H9 (cell line): ENCODE results near the gene NOL9. TPM values are rescaled to one million over a fixed set of nuclear protein-coding genes. Genes with fewer than 3 reads are reported as not detected.

Experiments
- DNase-seq: peaks from one replicate; pipeline ENCODE4 v3.0.0-alpha.2; 2017
- H2AFZ ChIP-seq: one replicate; pipeline ENCODE4 v1.6.1; 2013; ENCODE audit warnings: mild to moderate bottlenecking, low read length, control low read depth, moderate library complexity
- H2AK5ac ChIP-seq: 2 replicates; pipeline ENCODE4 v1.6.1; 2013; ENCODE audit warnings: low read length, control low read depth, mixed read lengths; ENCODE audit not compliant: insufficient read length
- H2BK120ac ChIP-seq: one replicate; pipeline ENCODE4 v1.6.1; 2013; ENCODE audit warnings: low read depth, mild to moderate bottlenecking, low read length, control low read depth, inconsistent platforms; ENCODE audit not compliant: poor library complexity, severe bottlenecking
- H2BK12ac ChIP-seq: 2 replicates; pipeline ENCODE4 v1.6.1; 2013; ENCODE audit warnings: low read length, control low read depth, mixed read lengths, low read depth; ENCODE audit not compliant: insufficient read length
- H2BK15ac ChIP-seq: 2 replicates; pipeline ENCODE4 v1.6.1; 2013; ENCODE audit warnings: low read depth, low read length, control low read depth
- H2BK20ac ChIP-seq: one replicate; pipeline ENCODE4 v1.6.1; 2013; ENCODE audit warnings: low read depth, mild to moderate bottlenecking, low read length, control low read depth, inconsistent platforms; ENCODE audit not compliant: poor library complexity, severe bottlenecking
- H2BK5ac ChIP-seq: 2 replicates; pipeline ENCODE4 v1.6.1; 2013; ENCODE audit warnings: low read length, control low read depth, mixed read lengths; ENCODE audit not compliant: insufficient read length
- H3K14ac ChIP-seq: 2 replicates; pipeline ENCODE4 v1.6.1; 2013; ENCODE audit warnings: low read length, control low read depth; ENCODE audit not compliant: insufficient read depth
- H3K18ac ChIP-seq: 2 replicates; pipeline ENCODE4 v1.6.1; 2013; ENCODE audit warnings: low read depth, mild to moderate bottlenecking, mixed read lengths, low read length, control low read depth; ENCODE audit not compliant: insufficient read length
- H3K23ac ChIP-seq: 2 replicates; pipeline ENCODE4 v1.6.1; 2013; ENCODE audit warnings: low read length, control low read depth, mixed read lengths, low read depth; ENCODE audit not compliant: insufficient read length
- H3K23me2 ChIP-seq: 2 replicates; pipeline ENCODE4 v1.6.1; 2013; ENCODE audit warnings: low read depth, mild to moderate bottlenecking, mixed read lengths, low read length, control low read depth; ENCODE audit not compliant: insufficient read length, poor library complexity, severe bottlenecking
- H3K27ac ChIP-seq: 2 replicates; pipeline ENCODE4 v1.5.1; 2013; ENCODE audit warnings: low read length, control low read depth, mixed read lengths, low read depth; ENCODE audit not compliant: insufficient read length
- H3K27me3 ChIP-seq: 2 replicates; pipeline ENCODE4 v1.6.1; 2013; ENCODE audit warnings: low read length, control low read depth, inconsistent platforms; ENCODE audit not compliant: insufficient read depth
- H3K4ac ChIP-seq: 2 replicates; pipeline ENCODE4 v1.6.1; 2013; ENCODE audit warnings: low read depth, mild to moderate bottlenecking, control low read depth, inconsistent platforms, low read length, moderate library complexity
- H3K4me1 ChIP-seq: 2 replicates; pipeline ENCODE4 v1.6.1; 2013; ENCODE audit warnings: low read length, control low read depth, inconsistent platforms; ENCODE audit not compliant: insufficient read depth
- H3K4me2 ChIP-seq: 2 replicates; pipeline ENCODE4 v1.6.1; 2013; ENCODE audit warnings: low read length, control low read depth, mixed read lengths; ENCODE audit not compliant: insufficient read length, insufficient read depth
- H3K56ac ChIP-seq: 2 replicates; pipeline ENCODE4 v1.6.1; 2013; ENCODE audit warnings: low read depth, mild to moderate bottlenecking, mixed read lengths, low read length, control low read depth; ENCODE audit not compliant: insufficient read length
- H3K79me1 ChIP-seq: 2 replicates; pipeline ENCODE4 v1.6.1; 2013; ENCODE audit warnings: low read depth, mild to moderate bottlenecking, moderate library complexity, low read length, control low read depth, inconsistent platforms; ENCODE audit not compliant: insufficient read depth, poor library complexity, severe bottlenecking
- H3K79me2 ChIP-seq: 2 replicates; pipeline ENCODE4 v1.6.1; 2013; ENCODE audit warnings: low read length, control low read depth, inconsistent platforms; ENCODE audit not compliant: insufficient read depth
- H3K9ac ChIP-seq: 2 replicates; pipeline ENCODE4 v1.6.1; 2013; ENCODE audit warnings: low read length, control low read depth, mixed read lengths; ENCODE audit not compliant: insufficient read length; ENCODE audit errors: extremely low read depth
- H3K9me3 ChIP-seq: one replicate; pipeline ENCODE4 v1.6.1; 2013; ENCODE audit warnings: low read depth, low read length, inconsistent platforms; ENCODE audit not compliant: control insufficient read depth
- H3T11ph ChIP-seq: one replicate; pipeline ENCODE4 v1.6.1; 2013; ENCODE audit warnings: mild to moderate bottlenecking, low read length, control low read depth, inconsistent platforms
- H4K20me1 ChIP-seq: one replicate; pipeline ENCODE4 v1.6.1; 2013; ENCODE audit not compliant: control insufficient read depth, insufficient read length, insufficient read depth
- H4K5ac ChIP-seq: 2 replicates; pipeline ENCODE4 v1.6.1; 2013; ENCODE audit warnings: low read depth, mild to moderate bottlenecking, mixed read lengths, low read length, control low read depth; ENCODE audit not compliant: insufficient read length
- H4K8ac ChIP-seq: replicated peaks from 2 replicates; pipeline ENCODE4 v1.6.1; 2013; ENCODE audit warnings: low read length, control low read depth, mixed read lengths, low read depth; ENCODE audit not compliant: insufficient read length
- H4K91ac ChIP-seq: 2 replicates; pipeline ENCODE4 v1.6.1; 2013; ENCODE audit warnings: low read depth, mild to moderate bottlenecking, moderate library complexity, mixed read lengths, low read length, control low read depth; ENCODE audit not compliant: insufficient read length
- H3K27ac Mint-ChIP-seq, 3 experiments: 2 replicates in 2 of 3; 3 replicates in 1 of 3; pipeline ENCODE4 v1.8.0; 2020 to 2021; ENCODE audit warnings: mixed read lengths in 3 of 3, mild to moderate bottlenecking in 1 of 3, moderate library complexity in 1 of 3
- H3K27me3 Mint-ChIP-seq: 2 replicates; pipeline ENCODE4 v1.8.0; 2021; ENCODE audit warnings: low read depth, mild to moderate bottlenecking, moderate library complexity, mixed read lengths
- H3K36me3 Mint-ChIP-seq, 3 experiments: 2 replicates in 2 of 3; 3 replicates in 1 of 3; pipeline ENCODE4 v1.8.0; 2020 to 2021; ENCODE audit warnings: low read depth in 3 of 3, mixed read lengths in 3 of 3; ENCODE audit not compliant: insufficient read depth in 1 of 3
- H3K4me1 Mint-ChIP-seq, 2 experiments: 2 replicates each; pipeline ENCODE4 v1.8.0; 2020; ENCODE audit warnings: mixed read lengths in 2 of 2
- H3K4me3 Mint-ChIP-seq, 2 experiments: 2 replicates in 1 of 2; 3 replicates in 1 of 2; pipeline ENCODE4 v1.8.0; 2020 to 2021; ENCODE audit warnings: mild to moderate bottlenecking in 2 of 2, mixed read lengths in 2 of 2, moderate library complexity in 1 of 2
- H3K9me3 Mint-ChIP-seq, 2 experiments: 2 replicates in 1 of 2; 3 replicates in 1 of 2; pipeline ENCODE4 v1.8.0; 2020; ENCODE audit warnings: mild to moderate bottlenecking in 2 of 2, mixed read lengths in 2 of 2, moderate library complexity in 1 of 2
- WGBS: extraction: QIAGEN DNeasy Blood & Tissue Kit; methylation state at CpG from one replicate; pipeline ENCODE4 v1.1.7; 2013; ENCODE audit warnings: missing lambda C conversion rate, low lambda C conversion rate, mixed read lengths; ENCODE audit not compliant: insufficient read length; ENCODE audit errors: extremely low coverage; 5-methylcytosine and 5-hydroxymethylcytosine counted together
- total RNA-seq: library from RNA; stranded (reverse); gene quantifications from 2 replicates; pipeline ENCODE4 v1.2.1, GENCODE V29; 2021
- TF ChIP-seq, protein P1 (sequence below): fragments of 200-600 bp; sonication (generic); conservative IDR thresholded peaks from 3 replicates; pipeline ENCODE4 v1.8.0; 2021; ENCODE audit warnings: antibody characterized with exemption, mild to moderate bottlenecking

Gene NOL9
- total RNA-seq, 1 experiment from 2014 or later: 50.4 TPM

DNA sequence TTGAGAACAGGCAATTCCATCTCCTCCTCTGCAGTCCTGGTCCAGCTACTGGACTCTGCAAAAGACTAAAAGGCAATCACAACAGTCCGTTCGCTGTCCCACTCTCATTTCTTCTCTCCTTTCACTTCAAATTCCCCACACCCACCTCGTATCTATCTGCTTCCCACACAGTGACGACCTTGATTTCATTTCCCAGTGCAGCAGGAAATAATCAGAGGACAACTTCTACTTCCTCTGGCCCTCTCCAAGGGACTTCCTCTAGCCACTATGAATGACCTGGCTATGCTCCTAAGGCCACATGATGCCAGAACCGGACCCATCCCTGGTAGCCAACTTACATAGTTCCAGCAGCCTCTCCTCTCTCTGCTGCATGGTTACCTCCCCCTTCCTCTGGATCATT lies 8.0 kb downstream of the NOL9 start:
- no peak overlapping the region for H4K5ac ChIP-seq
- H2BK12ac ChIP-seq: no peak overlapping the region
- H2BK15ac ChIP-seq: no peak overlapping the region
- Mint-ChIP-seq H3K27ac (peak overlapping the region in 1 of 3 experiments; percentile 13; a peak in 1 of 7 replicates), H3K4me1 (no peaks in the 10 kb centered on the region), H3K36me3 (peaks cover 44 to 82% (median 69%) of the 10 kb centered on the region in 3 experiments), H3K9me3 (no peaks in the 10 kb centered on the region), H3K4me3 (no peak overlapping the region), H3K27me3 (no peaks in the 10 kb centered on the region; the same call in 1 of the 2 replicates)
- H3K18ac ChIP-seq: no peak overlapping the region
- no peak overlapping the region for H3K9ac ChIP-seq
- WGBS: 100% methylated on average over 4 of the region's 5 CpGs
- no peaks in the 10 kb centered on the region for H3K79me2 ChIP-seq
- TF ChIP-seq, protein P1, sequence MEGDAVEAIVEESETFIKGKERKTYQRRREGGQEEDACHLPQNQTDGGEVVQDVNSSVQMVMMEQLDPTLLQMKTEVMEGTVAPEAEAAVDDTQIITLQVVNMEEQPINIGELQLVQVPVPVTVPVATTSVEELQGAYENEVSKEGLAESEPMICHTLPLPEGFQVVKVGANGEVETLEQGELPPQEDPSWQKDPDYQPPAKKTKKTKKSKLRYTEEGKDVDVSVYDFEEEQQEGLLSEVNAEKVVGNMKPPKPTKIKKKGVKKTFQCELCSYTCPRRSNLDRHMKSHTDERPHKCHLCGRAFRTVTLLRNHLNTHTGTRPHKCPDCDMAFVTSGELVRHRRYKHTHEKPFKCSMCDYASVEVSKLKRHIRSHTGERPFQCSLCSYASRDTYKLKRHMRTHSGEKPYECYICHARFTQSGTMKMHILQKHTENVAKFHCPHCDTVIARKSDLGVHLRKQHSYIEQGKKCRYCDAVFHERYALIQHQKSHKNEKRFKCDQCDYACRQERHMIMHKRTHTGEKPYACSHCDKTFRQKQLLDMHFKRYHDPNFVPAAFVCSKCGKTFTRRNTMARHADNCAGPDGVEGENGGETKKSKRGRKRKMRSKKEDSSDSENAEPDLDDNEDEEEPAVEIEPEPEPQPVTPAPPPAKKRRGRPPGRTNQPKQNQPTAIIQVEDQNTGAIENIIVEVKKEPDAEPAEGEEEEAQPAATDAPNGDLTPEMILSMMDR: no peak
- no peak for DNase-seq
- H2BK120ac ChIP-seq: no peak overlapping the region
- no peak overlapping the region for H2BK20ac ChIP-seq
- H3K14ac ChIP-seq: no peak overlapping the region
- H4K8ac ChIP-seq: no peak overlapping the region
- H2BK5ac ChIP-seq: no peak overlapping the region
- H3K9me3 ChIP-seq: no peaks in the 10 kb centered on the region
- H3K56ac ChIP-seq: no peak overlapping the region
- no peaks in the 10 kb centered on the region for H3K79me1 ChIP-seq
- H3K23ac ChIP-seq: no peak overlapping the region
- H3T11ph ChIP-seq: no peak overlapping the region
- no peaks in the 10 kb centered on the region for H4K20me1 ChIP-seq
- H3K23me2 ChIP-seq: no peaks in the 10 kb centered on the region
- H2AK5ac ChIP-seq: no peak overlapping the region
- H4K91ac ChIP-seq: no peak overlapping the region
- H3K27ac ChIP-seq: no peak overlapping the region
- H3K4ac ChIP-seq: no peak overlapping the region
- H3K4me2 ChIP-seq: no peak overlapping the region
- H3K27me3 ChIP-seq: no peaks in the 10 kb centered on the region
- H3K4me1 ChIP-seq: no peaks in the 10 kb centered on the region
- H2AFZ ChIP-seq: no peak overlapping the region
